Measurements from ENCODE around the gene NAALADL2. TPM values are rescaled to one million over a fixed set of nuclear protein-coding genes. Genes with fewer than 3 reads are reported as not detected.

The NAALADL2 gene
- total RNA-seq, 4 donors from 2014 or later: 10.3 to 16.7 (median 10.9) TPM

DNA sequence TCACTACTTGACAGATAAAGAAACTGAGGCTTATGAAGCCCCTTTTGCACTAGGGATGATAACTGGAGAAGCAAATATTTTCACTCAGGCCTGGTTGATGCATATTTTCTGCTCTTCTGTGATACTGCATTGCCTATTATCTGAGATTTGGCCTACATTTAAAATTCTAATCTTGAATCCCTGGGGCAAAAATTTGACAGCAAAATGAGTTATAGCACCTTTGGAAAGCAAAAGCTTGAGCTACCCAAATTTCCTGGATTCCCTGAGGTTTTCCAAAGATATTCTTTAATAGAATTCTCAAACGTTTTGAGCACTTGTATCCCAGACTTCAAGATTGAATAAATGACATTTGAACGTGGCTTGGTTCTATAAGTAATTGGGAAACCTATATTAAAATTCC, 86.1 kb downstream of the NAALADL2 start:
- no peak overlapping the region for H3K27ac ChIP-seq
- H3K4me3 ChIP-seq: no peak overlapping the region
- peaks cover 0 to 3% (median 0%) of the 10 kb centered on the region in 4 donors for H3K9me3 ChIP-seq
- no peak for TF ChIP-seq POLR2A (IDR thresholded peaks at IDR 0.05)
- TF ChIP-seq, protein P1, sequence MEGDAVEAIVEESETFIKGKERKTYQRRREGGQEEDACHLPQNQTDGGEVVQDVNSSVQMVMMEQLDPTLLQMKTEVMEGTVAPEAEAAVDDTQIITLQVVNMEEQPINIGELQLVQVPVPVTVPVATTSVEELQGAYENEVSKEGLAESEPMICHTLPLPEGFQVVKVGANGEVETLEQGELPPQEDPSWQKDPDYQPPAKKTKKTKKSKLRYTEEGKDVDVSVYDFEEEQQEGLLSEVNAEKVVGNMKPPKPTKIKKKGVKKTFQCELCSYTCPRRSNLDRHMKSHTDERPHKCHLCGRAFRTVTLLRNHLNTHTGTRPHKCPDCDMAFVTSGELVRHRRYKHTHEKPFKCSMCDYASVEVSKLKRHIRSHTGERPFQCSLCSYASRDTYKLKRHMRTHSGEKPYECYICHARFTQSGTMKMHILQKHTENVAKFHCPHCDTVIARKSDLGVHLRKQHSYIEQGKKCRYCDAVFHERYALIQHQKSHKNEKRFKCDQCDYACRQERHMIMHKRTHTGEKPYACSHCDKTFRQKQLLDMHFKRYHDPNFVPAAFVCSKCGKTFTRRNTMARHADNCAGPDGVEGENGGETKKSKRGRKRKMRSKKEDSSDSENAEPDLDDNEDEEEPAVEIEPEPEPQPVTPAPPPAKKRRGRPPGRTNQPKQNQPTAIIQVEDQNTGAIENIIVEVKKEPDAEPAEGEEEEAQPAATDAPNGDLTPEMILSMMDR (IDR thresholded peaks at IDR 0.05): no peak
- TF ChIP-seq EP300 (IDR thresholded peaks at IDR 0.05): no peak
- H3K36me3 ChIP-seq: no peaks in the 10 kb centered on the region
- peaks cover 0 to 14% (median 0%) of the 10 kb centered on the region in 4 donors for H3K4me1 ChIP-seq
- WGBS, 2 donors: 70 to 72% methylated on average over 2 of the region's 2 CpGs
- H3K27me3 ChIP-seq: no peaks in the 10 kb centered on the region
- DNase-seq (ENCODE audit: low spot score in 2 of 2): no peak

DNA sequence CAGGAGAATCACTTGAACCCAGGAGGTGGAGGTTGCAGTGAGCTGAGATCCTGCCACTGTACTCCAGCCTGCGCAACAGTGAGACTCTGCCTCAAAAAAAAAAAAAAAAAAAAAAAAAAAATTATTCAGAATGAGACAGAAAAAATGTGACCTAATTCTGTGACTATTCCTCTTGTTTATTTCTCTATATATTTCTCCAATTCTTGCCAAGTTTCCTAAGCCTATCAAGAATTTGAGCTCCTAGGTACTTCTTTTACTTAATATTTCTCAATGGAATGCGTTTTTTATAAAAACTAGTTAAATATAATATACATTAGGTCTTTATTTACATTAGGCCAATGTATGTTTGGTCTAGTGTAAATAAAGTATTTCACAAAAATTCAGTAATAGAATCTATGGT, 86.8 kb downstream of the NAALADL2 start:
- Histone ChIP-seq H3K4me1 (peaks cover 0 to 14% (median 0%) of the 10 kb centered on the region in 4 donors), H3K27ac (no peak overlapping the region), H3K4me3 (no peak overlapping the region), H3K36me3 (no peaks in the 10 kb centered on the region), H3K27me3 (no peaks in the 10 kb centered on the region), H3K9me3 (peaks cover 0 to 3% (median 0%) of the 10 kb centered on the region in 4 donors)
- 90% methylated on average over 2 of the region's 2 CpGs for WGBS, 2 donors
- TF ChIP-seq, protein P1 (IDR thresholded peaks at IDR 0.05): no peak
- TF ChIP-seq POLR2A (IDR thresholded peaks at IDR 0.05): no peak
- no peak for TF ChIP-seq EP300 (IDR thresholded peaks at IDR 0.05)
- no peak for DNase-seq (ENCODE audit: low spot score in 2 of 2)

GRCh38 chr3:174949523-174949922, 90.4 kb downstream of the NAALADL2 start:
- no peak for DNase-seq (ENCODE audit: low spot score in 2 of 2)
- Histone ChIP-seq H3K27me3 (no peaks in the 10 kb centered on the region), H3K27ac (no peak overlapping the region), H3K4me3 (no peak overlapping the region), H3K36me3 (no peaks in the 10 kb centered on the region), H3K9me3 (no peaks in the 10 kb centered on the region), H3K4me1 (peaks cover 0 to 14% (median 0%) of the 10 kb centered on the region in 4 donors)
- peak in 1 of 2 donors; percentile 53 for TF ChIP-seq EP300 (IDR thresholded peaks at IDR 0.05)
- TF ChIP-seq POLR2A (IDR thresholded peaks at IDR 0.05): no peak
- TF ChIP-seq, protein P1 (IDR thresholded peaks at IDR 0.05): no peak
- WGBS, 2 donors: 16 to 26% methylated on average over 2 of the region's 2 CpGs

GRCh38 chr3:174951034-174951433, 91.9 kb downstream of the NAALADL2 start:
- Histone ChIP-seq H3K9me3 (no peaks in the 10 kb centered on the region), H3K4me3 (no peak overlapping the region), H3K27me3 (no peaks in the 10 kb centered on the region), H3K27ac (no peak overlapping the region), H3K36me3 (no peaks in the 10 kb centered on the region), H3K4me1 (peaks cover 0 to 22% (median 0%) of the 10 kb centered on the region in 4 donors)
- WGBS, 2 donors: 73 to 82% methylated on average over 3 of the region's 3 CpGs
- no peak for DNase-seq (ENCODE audit: low spot score in 2 of 2)
- TF ChIP-seq, protein P1 (IDR thresholded peaks at IDR 0.05): no peak
- TF ChIP-seq EP300 (IDR thresholded peaks at IDR 0.05) (no peak), POLR2A (IDR thresholded peaks at IDR 0.05) (no peak)

DNA sequence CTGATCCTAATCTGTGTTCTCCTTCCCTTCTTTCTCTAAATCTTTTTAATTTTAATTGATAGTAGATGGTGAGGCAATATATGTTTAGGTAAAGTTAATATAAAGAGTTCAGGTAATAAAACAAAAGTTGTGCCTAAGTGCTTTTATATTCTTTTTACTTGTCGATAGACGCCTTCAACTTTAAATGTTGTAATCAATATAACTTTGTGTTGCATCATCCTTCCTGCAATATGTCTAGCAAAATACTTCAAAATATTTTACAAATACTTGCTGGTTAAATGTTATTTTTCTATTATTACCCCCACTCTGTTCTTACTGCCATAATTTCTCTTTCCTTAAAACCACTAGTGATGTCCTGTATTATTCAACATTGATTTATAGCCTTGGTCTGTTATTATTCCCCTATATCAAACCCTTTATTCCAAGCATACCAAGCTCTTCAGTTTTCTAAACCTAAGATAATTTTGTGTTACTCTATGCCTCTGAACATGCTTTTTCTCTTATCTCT, 92.4 kb downstream of the NAALADL2 start:
- DNase-seq (ENCODE audit: low spot score in 2 of 2): no peak
- Histone ChIP-seq H3K27me3 (no peaks in the 10 kb centered on the region), H3K4me3 (no peak overlapping the region), H3K4me1 (peaks cover 0 to 24% (median 0%) of the 10 kb centered on the region in 4 donors), H3K36me3 (no peaks in the 10 kb centered on the region), H3K27ac (no peak overlapping the region), H3K9me3 (no peaks in the 10 kb centered on the region)
- 92 to 97% methylated on average over 2 of the region's 2 CpGs for WGBS, 2 donors
- TF ChIP-seq, protein P1 (IDR thresholded peaks at IDR 0.05): no peak
- TF ChIP-seq EP300 (IDR thresholded peaks at IDR 0.05): no peak
- no peak for TF ChIP-seq POLR2A (IDR thresholded peaks at IDR 0.05)
